HEK293 (cell line): ENCODE results near the gene IGSF3.

ENCODE experiments used
- ELK4 ChIP-seq: IDR thresholded peaks from 2 replicates; pipeline ENCODE4 v1.6.1; 2011; ENCODE audit warnings: mild to moderate bottlenecking, low read depth, low read length, borderline replicate concordance
- GFI1B ChIP-seq: fragments of 450-650 bp; formaldehyde crosslinking; IDR thresholded peaks from 2 replicates; pipeline ENCODE4 v1.5.1; 2016; ENCODE audit warnings: missing biosample characterization, missing genetic modification characterization
- INSM2 ChIP-seq: fragments of 450-650 bp; formaldehyde crosslinking; IDR thresholded peaks from 2 replicates; pipeline ENCODE4 v1.5.1; 2016; ENCODE audit warnings: missing biosample characterization, missing genetic modification characterization
- KLF7 ChIP-seq: fragments of 450-650 bp; formaldehyde crosslinking; IDR thresholded peaks from 2 replicates; pipeline ENCODE4 v1.5.1; 2016; ENCODE audit warnings: missing biosample characterization, missing genetic modification characterization, borderline replicate concordance
- PRDM2 ChIP-seq: fragments of 450-650 bp; formaldehyde crosslinking; IDR thresholded peaks from 2 replicates; pipeline ENCODE4 v1.5.1; 2016; ENCODE audit warnings: missing biosample characterization, missing genetic modification characterization, borderline replicate concordance
- PRDM4 ChIP-seq: fragments of 450-650 bp; formaldehyde crosslinking; IDR thresholded peaks from 2 replicates; pipeline ENCODE4 v1.5.1; 2017; ENCODE audit warnings: missing biosample characterization, missing genetic modification characterization
- ZFP37 ChIP-seq: fragments of 450-650 bp; formaldehyde crosslinking; IDR thresholded peaks from 2 replicates; pipeline ENCODE4 v1.5.1; 2016; ENCODE audit warnings: missing biosample characterization, missing genetic modification characterization
- ZNF121 ChIP-seq: fragments of 450-650 bp; formaldehyde crosslinking; IDR thresholded peaks from 2 replicates; pipeline ENCODE4 v1.5.1; 2016; ENCODE audit warnings: missing biosample characterization, missing genetic modification characterization
- ZNF16 ChIP-seq: fragments of 450-650 bp; formaldehyde crosslinking; IDR thresholded peaks from 2 replicates; pipeline ENCODE4 v1.5.1; 2016; ENCODE audit warnings: low read depth, missing biosample characterization, missing genetic modification characterization
- ZNF169 ChIP-seq: fragments of 450-650 bp; formaldehyde crosslinking; IDR thresholded peaks from 2 replicates; pipeline ENCODE4 v1.5.1; 2016; ENCODE audit warnings: missing biosample characterization, missing genetic modification characterization
- ZNF211 ChIP-seq: fragments of 450-650 bp; formaldehyde crosslinking; IDR thresholded peaks from 2 replicates; pipeline ENCODE4 v1.5.1; 2016; ENCODE audit warnings: low read depth, missing biosample characterization, missing genetic modification characterization
- ZNF354C ChIP-seq: fragments of 450-650 bp; formaldehyde crosslinking; IDR thresholded peaks from 2 replicates; pipeline ENCODE4 v1.5.1; 2016; ENCODE audit warnings: missing biosample characterization, missing genetic modification characterization, low read depth, borderline replicate concordance
- ZNF404 ChIP-seq: fragments of 450-650 bp; formaldehyde crosslinking; IDR thresholded peaks from 2 replicates; pipeline ENCODE4 v1.5.1; 2017; ENCODE audit warnings: missing biosample characterization, missing genetic modification characterization
- ZNF488 ChIP-seq: fragments of 450-650 bp; formaldehyde crosslinking; IDR thresholded peaks from 2 replicates; pipeline ENCODE4 v1.5.1; 2016; ENCODE audit warnings: missing biosample characterization, missing genetic modification characterization
- ZNF560 ChIP-seq: fragments of 450-650 bp; formaldehyde crosslinking; IDR thresholded peaks from 2 replicates; pipeline ENCODE4 v1.5.1; 2017; ENCODE audit warnings: missing biosample characterization, missing genetic modification characterization, borderline replicate concordance
- ZNF561 ChIP-seq: fragments of 450-650 bp; IDR thresholded peaks from 2 replicates; pipeline ENCODE4 v1.5.1; 2018; ENCODE audit warnings: missing biosample characterization, missing genetic modification characterization, borderline replicate concordance
- ZNF677 ChIP-seq: fragments of 450-650 bp; IDR thresholded peaks from 2 replicates; pipeline ENCODE4 v1.5.0; 2018; ENCODE audit warnings: missing biosample characterization, mild to moderate bottlenecking, missing genetic modification characterization, moderate library complexity
- ZNF747 ChIP-seq: fragments of 450-650 bp; formaldehyde crosslinking; IDR thresholded peaks from 2 replicates; pipeline ENCODE4 v1.5.1; 2016; ENCODE audit warnings: missing biosample characterization, missing genetic modification characterization
- ZNF785 ChIP-seq: fragments of 450-650 bp; formaldehyde crosslinking; IDR thresholded peaks from 2 replicates; pipeline ENCODE4 v1.5.1; 2016; ENCODE audit warnings: missing biosample characterization, missing genetic modification characterization
- ZNF791 ChIP-seq: fragments of 450-650 bp; formaldehyde crosslinking; IDR thresholded peaks from 2 replicates; pipeline ENCODE4 v1.5.1; 2016; ENCODE audit warnings: missing biosample characterization, missing genetic modification characterization
- ZSCAN30 ChIP-seq: fragments of 450-650 bp; IDR thresholded peaks from 2 replicates; pipeline ENCODE4 v1.5.1; 2018; ENCODE audit warnings: missing biosample characterization, mild to moderate bottlenecking, missing genetic modification characterization, moderate library complexity
- TF ChIP-seq, protein P1 (sequence below): fragments of 450-650 bp; IDR thresholded peaks from 2 replicates; pipeline ENCODE4 v1.5.1; 2018; ENCODE audit warnings: missing biosample characterization, mild to moderate bottlenecking, missing genetic modification characterization
- TF ChIP-seq, protein P2 (sequence below): fragments of 450-650 bp; formaldehyde crosslinking; IDR thresholded peaks from 2 replicates; pipeline ENCODE4 v1.5.1; 2016; ENCODE audit warnings: missing biosample characterization, missing genetic modification characterization

Gene IGSF3

DNA sequence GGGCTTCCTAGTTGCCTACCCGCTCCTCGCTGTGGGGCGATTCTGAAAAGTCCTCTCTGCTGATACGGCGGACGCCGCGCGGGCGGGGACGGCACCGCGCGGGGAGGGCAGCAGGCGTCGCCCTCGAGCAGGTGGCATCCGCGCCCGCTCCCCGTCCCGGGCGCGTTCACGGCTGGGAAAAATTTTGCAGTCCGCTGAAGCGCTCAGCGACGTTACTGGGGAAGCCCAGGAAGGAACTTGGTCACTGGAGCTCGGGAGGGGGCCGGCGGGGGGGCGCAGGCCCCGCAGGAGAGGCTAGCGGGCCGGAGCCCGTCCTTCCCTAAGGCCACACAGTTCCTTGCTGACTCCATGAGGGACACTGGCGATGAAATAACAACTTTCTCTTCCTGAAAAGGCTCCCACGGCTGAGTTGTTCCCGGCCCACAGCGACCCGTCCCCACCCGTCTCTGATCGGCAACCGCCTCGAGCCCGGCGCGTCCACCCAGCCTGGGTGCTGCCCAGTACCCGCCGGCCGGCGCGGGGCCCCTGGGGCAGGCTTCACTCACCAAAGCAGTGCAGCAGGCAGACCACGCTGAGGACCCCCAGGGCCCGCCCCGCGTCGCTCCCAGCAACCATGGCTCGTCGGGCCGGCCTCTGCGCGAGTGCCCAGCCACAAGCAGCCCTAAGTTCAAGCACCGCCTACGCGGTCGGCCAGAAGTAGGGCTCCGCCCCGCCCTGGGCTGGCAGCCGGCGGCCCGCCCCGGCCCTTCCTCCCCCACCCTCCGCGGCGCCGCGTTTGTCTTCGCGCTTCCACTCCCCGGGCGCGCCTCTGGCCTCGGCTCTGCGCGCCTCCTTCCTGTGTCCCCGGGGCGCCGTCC lies 96.9 kb downstream of the IGSF3 start, which contains the start of gene CD58 (continued):
- TF ChIP-seq KLF7 (tag by site-specific recombination) = 0 out of 2 replicates have a peak, but pooled peaks have one; percentile 21
- TF ChIP-seq PRDM2 (tag by site-specific recombination) = no peak
- TF ChIP-seq GFI1B (tag by site-specific recombination) = 0 out of 2 replicates have a peak, but pooled peaks have one; percentile 17
- TF ChIP-seq, protein P1, sequence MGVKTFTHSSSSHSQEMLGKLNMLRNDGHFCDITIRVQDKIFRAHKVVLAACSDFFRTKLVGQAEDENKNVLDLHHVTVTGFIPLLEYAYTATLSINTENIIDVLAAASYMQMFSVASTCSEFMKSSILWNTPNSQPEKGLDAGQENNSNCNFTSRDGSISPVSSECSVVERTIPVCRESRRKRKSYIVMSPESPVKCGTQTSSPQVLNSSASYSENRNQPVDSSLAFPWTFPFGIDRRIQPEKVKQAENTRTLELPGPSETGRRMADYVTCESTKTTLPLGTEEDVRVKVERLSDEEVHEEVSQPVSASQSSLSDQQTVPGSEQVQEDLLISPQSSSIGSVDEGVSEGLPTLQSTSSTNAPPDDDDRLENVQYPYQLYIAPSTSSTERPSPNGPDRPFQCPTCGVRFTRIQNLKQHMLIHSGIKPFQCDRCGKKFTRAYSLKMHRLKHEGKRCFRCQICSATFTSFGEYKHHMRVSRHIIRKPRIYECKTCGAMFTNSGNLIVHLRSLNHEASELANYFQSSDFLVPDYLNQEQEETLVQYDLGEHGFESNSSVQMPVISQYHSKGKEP (tag by site-specific recombination) = 0 out of 2 replicates have a peak, but pooled peaks have one; percentile 27
- TF ChIP-seq ZNF560 = no peak
- no peak for TF ChIP-seq ZNF169 (tag by site-specific recombination)
- TF ChIP-seq ZNF404 (tag by site-specific recombination) = no peak
- TF ChIP-seq PRDM4 (tag by site-specific recombination) = no peak
- no peak for TF ChIP-seq ZNF354C (tag by site-specific recombination)
- TF ChIP-seq ZNF211 (tag by site-specific recombination) = no peak
- TF ChIP-seq, protein P2, sequence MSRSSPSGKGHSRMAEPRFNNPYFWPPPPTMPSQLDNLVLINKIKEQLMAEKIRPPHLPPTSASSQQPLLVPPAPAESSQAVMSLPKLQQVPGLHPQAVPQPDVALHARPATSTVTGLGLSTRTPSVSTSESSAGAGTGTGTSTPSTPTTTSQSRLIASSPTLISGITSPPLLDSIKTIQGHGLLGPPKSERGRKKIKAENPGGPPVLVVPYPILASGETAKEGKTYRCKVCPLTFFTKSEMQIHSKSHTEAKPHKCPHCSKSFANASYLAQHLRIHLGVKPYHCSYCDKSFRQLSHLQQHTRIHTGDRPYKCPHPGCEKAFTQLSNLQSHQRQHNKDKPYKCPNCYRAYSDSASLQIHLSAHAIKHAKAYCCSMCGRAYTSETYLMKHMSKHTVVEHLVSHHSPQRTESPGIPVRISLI (tag by site-specific recombination) = no peak
- no peak for TF ChIP-seq ZNF747 (tag by site-specific recombination)
- TF ChIP-seq INSM2 (tag by site-specific recombination) = no peak
- no peak for TF ChIP-seq ZNF677 (tag by site-specific recombination)
- no peak for TF ChIP-seq ZNF488 (tag by site-specific recombination)
- no peak for TF ChIP-seq ZNF16 (tag by site-specific recombination)
- TF ChIP-seq ZSCAN30 = peak; percentile 56; the same call in 1 of the 2 replicates
- TF ChIP-seq ELK4 = no peak
- TF ChIP-seq ZNF561 (tag by site-specific recombination) = peak; percentile 75; the same call in 1 of the 2 replicates
- no peak for TF ChIP-seq ZNF791 (tag by site-specific recombination)
- TF ChIP-seq ZFP37 (tag by site-specific recombination) = no peak
- TF ChIP-seq ZNF121 (tag by site-specific recombination) = no peak
- peak; percentile 33; the same call in 1 of the 2 replicates for TF ChIP-seq ZNF785 (tag by site-specific recombination)
